ENCODE measurements around the gene FGF12.

GRCh38 chr3:192641919-192642318 lies 85.4 kb downstream of the FGF12 start:
- TF ChIP-seq POLR2A (IDR thresholded peaks at IDR 0.05) (no peak), CTCF (IDR thresholded peaks at IDR 0.05) (no peak)
